ENCODE data around the gene DENND1A.

GRCh38 chr9:123488722-123489321 lies 441.1 kb downstream of the DENND1A start:
- TF ChIP-seq CTCF (IDR thresholded peaks at IDR 0.05) = no peak
- TF ChIP-seq POLR2AphosphoS5 (IDR thresholded peaks at IDR 0.05) = no peak
- TF ChIP-seq POLR2A (IDR thresholded peaks at IDR 0.05) = no peak
- no peak for TF ChIP-seq EP300 (IDR thresholded peaks at IDR 0.05)
